GM18870 (cell line): Measurements from ENCODE around the gene PRPSAP1.

Experiments used
- ATAC-seq: cut with Tn5 transposase; IDR thresholded peaks from one replicate; pipeline ENCODE4 v1.9.1; 2021; ENCODE audit warnings: moderate library complexity; ENCODE audit not compliant: unreplicated experiment

The PRPSAP1 gene

GRCh38 chr17:76353599-76354316, at the start of gene PRPSAP1:
Gene PRPSAP1, minus strand, starts transcription at chr17:76353916. Its CDS starts 213 bp downstream, at chr17:76353703.
- peak; percentile 82 for ATAC-seq

GRCh38 chr17:76402711-76403110, 49.0 kb upstream of the PRPSAP1 start:
- ATAC-seq: no peak

- no peak for ATAC-seq
Measured at GRCh38 chr17:76399175-76400172, 45.8 kb upstream of the PRPSAP1 start.

- no peak for ATAC-seq
Measured at GRCh38 chr17:76398523-76399174, 44.9 kb upstream of the PRPSAP1 start.

GRCh38 chr17:76397687-76398522, 44.2 kb upstream of the PRPSAP1 start:
- no peak for ATAC-seq

- no peak for ATAC-seq
Measured at GRCh38 chr17:76397184-76397583, 43.5 kb upstream of the PRPSAP1 start.

- no peak for ATAC-seq
Measured at GRCh38 chr17:76395980-76396379, 42.3 kb upstream of the PRPSAP1 start.

GRCh38 chr17:76394166-76394565, 40.5 kb upstream of the PRPSAP1 start:
- ATAC-seq: no peak

- ATAC-seq: no peak
Measured at GRCh38 chr17:76391200-76391715, 37.5 kb upstream of the PRPSAP1 start.

- no peak for ATAC-seq
Measured at GRCh38 chr17:76390003-76390421, 36.3 kb upstream of the PRPSAP1 start.

- ATAC-seq: no peak
Measured at GRCh38 chr17:76388966-76389888, 35.5 kb upstream of the PRPSAP1 start.

- ATAC-seq: no peak
Measured at GRCh38 chr17:76386966-76387765, 33.5 kb upstream of the PRPSAP1 start.

- no peak for ATAC-seq
Measured at GRCh38 chr17:76385892-76386786, 32.4 kb upstream of the PRPSAP1 start.

- no peak for ATAC-seq
Measured at GRCh38 chr17:76384987-76385891, 31.5 kb upstream of the PRPSAP1 start.

GRCh38 chr17:76384222-76384986, 30.7 kb upstream of the PRPSAP1 start, which contains the start of gene SPHK1:
Gene SPHK1, plus strand, starts transcription at chr17:76384609. Its CDS starts 1,036 bp downstream, at chr17:76385645.
- no peak for ATAC-seq
